Measurements from ENCODE around the gene COL4A1.

The COL4A1 gene

DNA sequence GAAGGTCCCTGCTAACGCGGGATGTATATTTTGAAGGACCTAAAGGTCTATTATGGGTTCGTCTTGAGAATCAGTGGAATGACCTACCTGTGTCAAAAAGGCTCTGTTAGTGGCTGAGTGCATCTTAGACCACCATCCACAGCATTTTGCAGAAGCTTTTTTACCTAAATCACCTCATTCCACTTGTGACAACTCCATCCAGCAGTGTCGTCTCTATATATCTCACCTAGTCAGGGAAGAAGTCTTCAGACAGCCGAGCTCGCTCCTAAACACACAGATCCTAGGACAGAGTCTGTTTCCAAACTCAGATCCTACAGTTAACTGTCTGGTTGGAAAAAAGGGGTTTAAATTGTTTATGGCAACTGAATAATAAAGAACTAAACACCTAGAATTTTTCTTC, 33.7 kb downstream of the COL4A1 start:
- TF ChIP-seq SPI1 (IDR thresholded peaks at IDR 0.05; ENCODE audit: borderline replicate concordance, low read depth) (no peak), GABPA (IDR thresholded peaks at IDR 0.05; ENCODE audit: low read depth) (no peak), POLR2AphosphoS5 (IDR thresholded peaks at IDR 0.05; ENCODE audit: low read depth) (no peak)
- TF ChIP-seq, protein P1, sequence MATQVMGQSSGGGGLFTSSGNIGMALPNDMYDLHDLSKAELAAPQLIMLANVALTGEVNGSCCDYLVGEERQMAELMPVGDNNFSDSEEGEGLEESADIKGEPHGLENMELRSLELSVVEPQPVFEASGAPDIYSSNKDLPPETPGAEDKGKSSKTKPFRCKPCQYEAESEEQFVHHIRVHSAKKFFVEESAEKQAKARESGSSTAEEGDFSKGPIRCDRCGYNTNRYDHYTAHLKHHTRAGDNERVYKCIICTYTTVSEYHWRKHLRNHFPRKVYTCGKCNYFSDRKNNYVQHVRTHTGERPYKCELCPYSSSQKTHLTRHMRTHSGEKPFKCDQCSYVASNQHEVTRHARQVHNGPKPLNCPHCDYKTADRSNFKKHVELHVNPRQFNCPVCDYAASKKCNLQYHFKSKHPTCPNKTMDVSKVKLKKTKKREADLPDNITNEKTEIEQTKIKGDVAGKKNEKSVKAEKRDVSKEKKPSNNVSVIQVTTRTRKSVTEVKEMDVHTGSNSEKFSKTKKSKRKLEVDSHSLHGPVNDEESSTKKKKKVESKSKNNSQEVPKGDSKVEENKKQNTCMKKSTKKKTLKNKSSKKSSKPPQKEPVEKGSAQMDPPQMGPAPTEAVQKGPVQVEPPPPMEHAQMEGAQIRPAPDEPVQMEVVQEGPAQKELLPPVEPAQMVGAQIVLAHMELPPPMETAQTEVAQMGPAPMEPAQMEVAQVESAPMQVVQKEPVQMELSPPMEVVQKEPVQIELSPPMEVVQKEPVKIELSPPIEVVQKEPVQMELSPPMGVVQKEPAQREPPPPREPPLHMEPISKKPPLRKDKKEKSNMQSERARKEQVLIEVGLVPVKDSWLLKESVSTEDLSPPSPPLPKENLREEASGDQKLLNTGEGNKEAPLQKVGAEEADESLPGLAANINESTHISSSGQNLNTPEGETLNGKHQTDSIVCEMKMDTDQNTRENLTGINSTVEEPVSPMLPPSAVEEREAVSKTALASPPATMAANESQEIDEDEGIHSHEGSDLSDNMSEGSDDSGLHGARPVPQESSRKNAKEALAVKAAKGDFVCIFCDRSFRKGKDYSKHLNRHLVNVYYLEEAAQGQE (IDR thresholded peaks at IDR 0.05; ENCODE audit: insufficient replicate concordance, low read depth) = no peak
- TF ChIP-seq, protein P2, sequence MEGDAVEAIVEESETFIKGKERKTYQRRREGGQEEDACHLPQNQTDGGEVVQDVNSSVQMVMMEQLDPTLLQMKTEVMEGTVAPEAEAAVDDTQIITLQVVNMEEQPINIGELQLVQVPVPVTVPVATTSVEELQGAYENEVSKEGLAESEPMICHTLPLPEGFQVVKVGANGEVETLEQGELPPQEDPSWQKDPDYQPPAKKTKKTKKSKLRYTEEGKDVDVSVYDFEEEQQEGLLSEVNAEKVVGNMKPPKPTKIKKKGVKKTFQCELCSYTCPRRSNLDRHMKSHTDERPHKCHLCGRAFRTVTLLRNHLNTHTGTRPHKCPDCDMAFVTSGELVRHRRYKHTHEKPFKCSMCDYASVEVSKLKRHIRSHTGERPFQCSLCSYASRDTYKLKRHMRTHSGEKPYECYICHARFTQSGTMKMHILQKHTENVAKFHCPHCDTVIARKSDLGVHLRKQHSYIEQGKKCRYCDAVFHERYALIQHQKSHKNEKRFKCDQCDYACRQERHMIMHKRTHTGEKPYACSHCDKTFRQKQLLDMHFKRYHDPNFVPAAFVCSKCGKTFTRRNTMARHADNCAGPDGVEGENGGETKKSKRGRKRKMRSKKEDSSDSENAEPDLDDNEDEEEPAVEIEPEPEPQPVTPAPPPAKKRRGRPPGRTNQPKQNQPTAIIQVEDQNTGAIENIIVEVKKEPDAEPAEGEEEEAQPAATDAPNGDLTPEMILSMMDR (IDR thresholded peaks at IDR 0.05; ENCODE audit: insufficient read depth, low read length) = no peak
- Histone ChIP-seq H3K27ac (replicated peaks) (no peak overlapping the region), H3K27me3 (ENCODE audit: insufficient read depth, poor library complexity, severe bottlenecking) (peaks cover 23% of the 10 kb centered on the region), H3K4me3 (replicated peaks; ENCODE audit: insufficient read depth, low read length) (no peak overlapping the region)
- DNase-seq (ENCODE audit: low read depth in 1 of 2, low spot score in 1 of 2) = no peak

DNA sequence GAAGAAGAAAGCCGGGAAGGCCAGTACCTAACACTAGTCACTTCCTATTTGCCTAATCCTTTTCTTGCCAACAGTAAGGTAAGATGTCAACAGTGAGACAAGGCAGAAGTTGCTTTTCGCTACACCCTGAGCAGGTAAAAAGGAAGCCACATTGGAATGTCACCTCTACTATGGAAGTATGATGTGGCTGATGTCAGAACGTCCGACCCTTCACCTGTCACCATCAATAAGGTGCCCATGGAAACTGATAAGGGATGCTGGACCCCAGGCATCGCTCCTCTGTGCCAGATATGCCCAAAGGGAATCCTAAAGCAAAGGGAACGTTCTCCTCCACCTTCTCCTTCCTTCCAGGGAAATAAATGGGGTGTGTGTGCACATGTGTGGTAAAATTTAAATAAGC, 34.3 kb downstream of the COL4A1 start:
- no peak for DNase-seq (ENCODE audit: low read depth in 1 of 2, low spot score in 1 of 2)
- TF ChIP-seq POLR2AphosphoS5 (IDR thresholded peaks at IDR 0.05; ENCODE audit: low read depth) (no peak), GABPA (IDR thresholded peaks at IDR 0.05; ENCODE audit: low read depth) (no peak), SPI1 (IDR thresholded peaks at IDR 0.05; ENCODE audit: borderline replicate concordance, low read depth) (no peak)
- TF ChIP-seq, protein P1 (IDR thresholded peaks at IDR 0.05; ENCODE audit: insufficient replicate concordance, low read depth) = no peak
- TF ChIP-seq, protein P2 (IDR thresholded peaks at IDR 0.05; ENCODE audit: insufficient read depth, low read length) = no peak
- Histone ChIP-seq H3K27ac (replicated peaks) (no peak overlapping the region), H3K27me3 (ENCODE audit: insufficient read depth, poor library complexity, severe bottlenecking) (peaks cover 22% of the 10 kb centered on the region), H3K4me3 (replicated peaks; ENCODE audit: insufficient read depth, low read length) (no peak overlapping the region)

DNA sequence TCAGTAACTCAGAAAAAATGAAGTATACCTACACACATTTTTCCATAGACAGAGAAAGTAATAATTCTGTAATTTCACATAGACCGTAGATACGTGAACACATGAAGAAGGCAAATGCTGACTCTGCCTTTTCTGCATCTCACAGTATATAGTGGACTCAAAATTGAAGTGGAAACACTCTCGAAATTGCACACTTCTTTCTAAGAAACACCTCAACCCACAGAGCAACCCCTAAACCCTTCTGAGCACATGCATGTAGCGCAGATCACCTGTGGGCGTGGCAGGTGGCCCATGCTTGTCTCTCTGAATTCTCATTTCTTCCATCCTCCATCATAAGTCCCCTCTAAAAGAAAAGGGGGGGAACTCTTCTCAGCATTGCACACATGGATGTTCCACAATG, 34.7 kb downstream of the COL4A1 start:
- H3K27ac ChIP-seq (replicated peaks) = no peak overlapping the region
- no peak overlapping the region for H3K4me3 ChIP-seq (replicated peaks; ENCODE audit: insufficient read depth, low read length)
- no peak for DNase-seq (ENCODE audit: low read depth in 1 of 2, low spot score in 1 of 2)
- no peak for TF ChIP-seq SPI1 (IDR thresholded peaks at IDR 0.05; ENCODE audit: borderline replicate concordance, low read depth)
- no peak for TF ChIP-seq GABPA (IDR thresholded peaks at IDR 0.05; ENCODE audit: low read depth)
- TF ChIP-seq, protein P1 (IDR thresholded peaks at IDR 0.05; ENCODE audit: insufficient replicate concordance, low read depth) = no peak
- TF ChIP-seq, protein P2 (IDR thresholded peaks at IDR 0.05; ENCODE audit: insufficient read depth, low read length) = no peak
- no peak for TF ChIP-seq POLR2AphosphoS5 (IDR thresholded peaks at IDR 0.05; ENCODE audit: low read depth)
- peaks cover 27% of the 10 kb centered on the region for H3K27me3 ChIP-seq (ENCODE audit: insufficient read depth, poor library complexity, severe bottlenecking)
